AG20443 (cell line): ENCODE data around the gene TMC2.
A peak's percentile ranks its signal among the peaks of the same experiment; 100 is the strongest.
"Not testable (repeated sequence)": the region's sequence is repeated elsewhere in the genome, so short reads cannot be mapped to it uniquely, and the experiment has no call there.

Experiments used
- DNase-seq: peaks from one replicate; pipeline ENCODE4 v3.0.0; 2012; ENCODE audit warnings: low spot score, mixed read lengths

Gene TMC2

GRCh38 chr20:2663364-2663886, 127.1 kb downstream of the TMC2 start:
- DNase-seq: no peak

GRCh38 chr20:2663887-2664719, 127.7 kb downstream of the TMC2 start, which contains the start of gene IDH3B:
IDH3B (minus strand) TSS chr20:2664216; CDS start chr20:2664188, 28 bp downstream.
- peak; percentile 96 for DNase-seq

- no peak for DNase-seq
Observed at GRCh38 chr20:2671977-2672376, 135.6 kb downstream of the TMC2 start.

GRCh38 chr20:2672446-2672845, 136.1 kb downstream of the TMC2 start:
- DNase-seq: no peak

- no peak for DNase-seq
Observed at GRCh38 chr20:2673453-2673852, 137.1 kb downstream of the TMC2 start.

GRCh38 chr20:2680046-2680445, 143.7 kb downstream of the TMC2 start:
- DNase-seq: no peak

GRCh38 chr20:2682040-2682439, 145.7 kb downstream of the TMC2 start:
- not testable (repeated sequence) for DNase-seq

GRCh38 chr20:2684817-2685216, 148.4 kb downstream of the TMC2 start:
- not testable (repeated sequence) for DNase-seq

GRCh38 chr20:2687514-2687913, 151.1 kb downstream of the TMC2 start:
- DNase-seq: no peak

GRCh38 chr20:2688041-2688591, 151.7 kb downstream of the TMC2 start:
- peak; percentile 58 for DNase-seq

GRCh38 chr20:2690213-2690612, 153.8 kb downstream of the TMC2 start:
- no peak for DNase-seq

- DNase-seq: no peak
Observed at GRCh38 chr20:2690718-2691117, 154.3 kb downstream of the TMC2 start.

GRCh38 chr20:2691127-2691526, 154.8 kb downstream of the TMC2 start:
- DNase-seq: no peak
